Stimulated activated CD4-positive, alpha-beta T cell treated with anti-CD3 and anti-CD28 coated beads, TNF-alpha, amount 100 ng/mL, for 1 hour (primary cell): Measurements from ENCODE around the gene RERG.

Experiments
- DNase-seq, 3 donors: peaks; one replicate each; pipeline ENCODE4 v3.0.0-alpha.2; 2020; ENCODE audit warnings: low read depth in 3 of 3, low spot score in 1 of 3

Gene RERG

DNA sequence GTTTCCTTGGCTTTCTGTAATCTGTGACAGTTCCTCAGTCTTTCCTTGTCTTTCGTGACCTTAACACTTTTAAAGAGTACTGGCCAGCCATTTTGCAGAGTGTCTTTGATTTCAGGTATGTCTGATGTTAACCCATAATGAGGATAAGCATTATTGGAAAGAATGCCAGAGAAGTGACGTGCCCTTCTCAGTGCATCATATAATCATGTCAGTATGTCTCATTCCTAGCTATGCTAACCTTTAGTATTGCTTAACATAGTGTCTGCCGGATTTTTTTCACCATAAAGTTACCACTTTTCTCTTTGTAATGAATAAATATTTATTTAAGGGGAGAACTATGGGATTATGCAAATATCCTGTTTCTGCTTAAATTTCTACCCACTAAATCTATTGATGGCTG, 28.5 kb downstream of the RERG start:
- DNase-seq, result no peak

DNA sequence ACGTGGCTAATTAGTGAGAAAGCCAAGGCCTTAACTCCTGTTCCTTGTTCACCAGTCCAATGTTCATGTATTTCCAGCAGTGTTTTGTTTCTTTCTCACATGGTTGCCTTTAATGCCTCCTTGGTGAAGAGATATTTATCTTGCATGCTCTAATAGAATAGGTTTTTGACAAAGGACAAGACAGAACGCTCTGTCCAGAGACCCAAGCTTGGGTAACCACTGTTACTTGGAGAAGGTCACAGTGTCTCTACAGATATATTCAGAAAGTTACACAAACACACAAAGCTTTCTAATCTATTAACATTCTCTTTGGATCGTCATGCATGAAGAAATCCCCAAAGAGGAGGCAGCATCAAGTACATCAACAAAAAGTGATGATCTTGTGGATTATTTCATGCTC, 33.1 kb downstream of the RERG start:
- no peak for DNase-seq

DNA sequence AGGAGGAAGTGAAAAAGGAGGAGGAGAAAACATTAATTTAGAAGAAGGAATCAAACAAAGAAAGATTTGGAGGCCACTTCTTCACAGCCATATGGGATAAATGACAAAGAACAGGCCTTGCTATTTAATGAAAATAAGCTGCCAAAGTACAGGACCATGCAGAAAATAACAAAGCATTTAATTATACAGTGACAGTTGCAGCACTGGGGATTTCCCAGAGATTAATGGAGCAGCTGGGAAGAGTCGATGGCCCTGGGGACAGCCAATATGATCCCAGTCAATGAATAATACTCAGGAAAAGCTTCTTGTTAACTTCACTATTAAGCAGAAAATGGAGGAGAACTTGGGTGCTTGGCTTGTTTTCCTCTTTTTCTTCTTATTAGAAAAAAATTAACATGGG, 34.6 kb downstream of the RERG start:
- DNase-seq, result no peak

DNA sequence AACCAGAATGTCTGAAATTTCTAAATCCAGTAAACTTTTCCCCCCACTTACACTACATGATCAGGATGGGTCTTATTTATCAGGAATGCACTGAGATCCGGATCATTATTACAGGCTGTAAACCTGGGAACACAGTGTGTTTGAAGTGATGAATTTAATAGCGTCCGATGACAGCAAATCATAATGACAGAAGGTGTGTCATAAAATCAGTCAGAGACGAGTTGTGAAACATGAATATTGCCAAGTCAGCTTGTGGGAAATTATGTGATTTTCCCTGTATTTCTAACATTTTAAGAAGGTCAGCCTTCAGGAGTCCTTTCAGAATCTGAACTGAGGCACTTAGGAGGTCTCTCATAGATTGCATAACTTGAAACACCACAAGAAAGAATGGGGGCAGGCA, 36.7 kb downstream of the RERG start:
- DNase-seq, result no peak

DNA sequence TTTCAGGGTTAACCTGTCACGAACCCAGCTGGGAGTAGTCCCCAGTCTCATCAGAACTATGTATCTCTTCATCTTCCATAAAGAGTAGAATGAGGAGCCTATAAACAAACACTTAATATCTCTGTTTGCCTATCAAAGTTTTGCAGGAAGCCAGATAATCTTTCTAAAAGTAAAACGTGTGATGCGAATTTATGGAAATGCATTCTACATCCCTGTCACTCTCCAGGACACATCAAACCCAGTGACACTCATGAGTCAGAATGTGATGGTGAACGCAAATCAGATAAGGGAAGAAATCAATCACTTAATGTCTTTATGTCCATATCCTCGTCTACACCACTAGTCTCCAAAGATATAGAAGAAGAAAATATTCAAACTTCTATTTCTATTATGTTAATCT, 37.4 kb downstream of the RERG start:
- DNase-seq, result no peak

DNA sequence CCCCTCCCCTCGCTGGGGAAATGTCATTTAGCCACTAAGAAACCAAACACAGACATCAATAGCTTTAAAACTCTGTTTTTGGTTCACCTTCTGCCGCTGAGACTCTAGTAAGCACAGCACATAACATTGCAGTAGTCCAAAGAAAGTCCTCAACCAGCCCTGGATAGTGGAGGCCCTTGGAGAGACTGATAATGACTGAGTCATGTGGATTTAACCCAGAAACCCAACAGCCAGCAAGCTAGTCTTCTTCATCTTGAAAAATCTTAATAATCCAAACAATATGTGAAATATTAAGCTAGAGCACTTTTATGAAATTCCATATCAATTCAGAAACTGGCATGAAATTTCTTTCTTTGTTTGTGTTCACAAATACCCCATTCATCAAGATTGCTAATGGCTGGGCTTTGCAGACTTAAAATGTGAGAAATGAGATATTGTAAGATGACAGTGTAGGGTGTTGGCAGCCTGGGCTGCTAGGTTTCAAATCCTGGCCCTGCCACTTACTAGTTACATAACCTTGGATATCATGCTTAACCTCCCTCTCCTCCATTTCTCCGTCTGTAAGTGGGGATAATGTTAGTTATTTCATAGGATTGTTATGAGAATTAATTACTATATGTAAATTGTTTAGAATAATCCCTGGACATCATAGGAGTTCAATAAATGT, 40.1 kb downstream of the RERG start:
- no peak for DNase-seq

DNA sequence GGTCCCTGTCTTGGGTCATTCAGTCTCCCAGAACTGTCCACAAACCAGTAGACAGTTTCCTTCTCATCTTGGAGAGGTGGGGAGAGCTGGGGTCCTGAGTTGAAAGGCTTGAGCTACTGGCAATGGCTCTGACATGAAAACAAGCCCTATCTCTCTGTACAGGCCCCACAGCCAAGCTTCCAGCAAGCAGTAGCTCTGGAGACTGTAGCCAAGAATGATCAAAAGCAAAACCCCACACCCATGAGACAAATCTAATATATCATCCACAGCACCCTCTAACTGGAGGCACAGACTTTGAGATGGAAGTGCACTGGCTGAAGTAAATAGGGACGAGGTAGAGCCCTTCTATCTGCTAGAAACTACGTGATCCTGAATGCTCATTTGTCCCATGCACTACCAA, 40.9 kb downstream of the RERG start:
- no peak for DNase-seq

DNA sequence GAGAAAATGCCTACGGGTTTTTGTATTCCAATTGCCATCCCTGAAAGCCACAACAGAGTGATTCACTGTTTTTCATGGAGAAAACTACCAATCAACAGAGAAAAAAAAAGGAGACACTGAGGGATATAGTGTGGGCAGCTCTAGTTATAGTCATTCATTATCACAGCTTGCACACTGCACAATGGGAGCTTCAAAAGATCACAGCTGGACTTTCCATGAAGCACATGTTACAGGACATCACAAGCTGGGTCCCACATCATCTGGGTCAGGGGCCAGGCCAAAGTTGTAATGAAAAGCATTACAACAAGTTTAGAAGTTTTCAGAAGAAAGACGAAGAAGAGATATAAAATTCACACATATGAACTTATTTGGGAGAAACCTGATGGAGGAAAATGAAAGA, 41.5 kb downstream of the RERG start:
- no peak for DNase-seq

DNA sequence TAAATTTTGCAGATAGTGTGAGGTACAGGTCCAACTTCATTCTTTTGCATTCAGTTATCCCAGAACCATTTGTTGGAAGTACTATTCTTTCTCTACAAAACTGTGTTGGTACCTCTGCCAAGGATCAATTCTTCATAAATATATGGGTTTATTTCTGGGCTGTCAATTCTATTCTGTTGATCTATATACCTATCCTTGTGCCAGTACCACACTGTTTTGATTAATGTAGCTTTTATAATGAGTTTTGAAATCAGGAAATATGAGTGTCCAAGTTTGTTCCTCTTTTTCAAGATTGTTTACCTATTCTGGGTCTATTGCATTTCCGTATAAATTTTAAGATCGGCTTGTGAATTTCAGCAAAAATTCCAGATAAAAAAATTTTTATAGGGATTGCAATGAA, 48.1 kb downstream of the RERG start:
- no peak for DNase-seq

DNA sequence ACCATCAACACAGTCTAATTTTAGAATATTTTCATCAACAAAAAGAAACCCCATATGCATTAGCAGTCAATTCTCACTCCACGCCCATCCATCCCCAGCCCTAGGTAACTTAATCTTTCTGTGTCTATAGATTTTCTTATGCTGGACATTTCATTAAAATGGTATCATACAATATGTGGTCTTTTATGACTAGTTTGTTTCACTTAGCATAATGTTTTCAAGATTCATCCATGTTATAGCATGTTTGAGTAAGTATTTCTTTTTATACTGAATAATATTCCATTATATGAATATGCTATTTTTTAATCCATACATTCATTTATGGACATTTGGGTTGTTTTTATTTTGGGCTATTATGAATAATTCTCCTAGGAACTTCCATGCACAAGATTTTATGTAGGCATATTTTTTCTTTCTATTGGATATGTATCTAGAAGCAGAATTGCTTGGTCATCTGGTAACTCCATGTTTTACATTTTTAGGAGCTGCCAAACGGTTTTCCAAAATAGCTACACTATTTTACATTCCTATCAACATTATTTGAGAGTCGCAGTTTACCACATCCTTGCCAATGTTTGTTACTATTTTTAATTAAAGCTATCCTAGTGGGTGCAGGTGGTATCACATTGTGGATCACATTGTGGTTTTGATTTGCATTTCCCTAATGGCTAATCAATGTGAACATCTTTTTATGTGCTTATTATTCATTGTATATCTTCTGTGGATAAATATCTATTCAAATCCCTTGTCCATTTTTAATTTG, 49.0 kb downstream of the RERG start:
- no peak for DNase-seq

DNA sequence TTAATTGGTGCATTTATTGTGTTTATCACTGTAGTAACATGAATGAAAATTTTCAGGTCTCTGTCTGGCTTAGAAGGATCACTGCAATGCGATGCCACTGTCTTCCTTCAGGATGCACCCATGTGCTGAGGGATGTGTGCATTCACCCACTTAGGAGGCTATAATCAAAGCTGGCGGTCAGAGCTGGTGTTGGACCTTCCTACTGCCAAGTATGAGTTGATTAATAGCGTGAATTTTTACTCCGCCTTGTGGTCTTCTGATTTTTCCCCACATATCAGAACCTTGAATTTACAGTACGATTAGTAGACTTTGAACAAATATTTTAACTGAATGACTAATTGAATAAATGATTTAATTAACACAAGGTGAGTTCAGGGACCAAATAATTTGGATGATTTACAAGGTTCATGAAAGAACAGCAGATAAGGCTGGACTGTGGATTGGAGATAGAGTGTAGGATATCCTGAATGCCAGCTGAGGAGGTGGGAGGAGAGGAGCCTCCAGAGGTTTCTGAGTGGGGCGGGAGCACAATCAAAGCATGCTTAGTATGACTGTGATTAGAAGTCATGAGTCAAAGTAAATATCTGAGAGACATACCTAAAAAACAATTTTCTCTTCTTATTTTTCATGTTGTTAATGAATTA, 50.1 kb downstream of the RERG start:
- no peak for DNase-seq

DNA sequence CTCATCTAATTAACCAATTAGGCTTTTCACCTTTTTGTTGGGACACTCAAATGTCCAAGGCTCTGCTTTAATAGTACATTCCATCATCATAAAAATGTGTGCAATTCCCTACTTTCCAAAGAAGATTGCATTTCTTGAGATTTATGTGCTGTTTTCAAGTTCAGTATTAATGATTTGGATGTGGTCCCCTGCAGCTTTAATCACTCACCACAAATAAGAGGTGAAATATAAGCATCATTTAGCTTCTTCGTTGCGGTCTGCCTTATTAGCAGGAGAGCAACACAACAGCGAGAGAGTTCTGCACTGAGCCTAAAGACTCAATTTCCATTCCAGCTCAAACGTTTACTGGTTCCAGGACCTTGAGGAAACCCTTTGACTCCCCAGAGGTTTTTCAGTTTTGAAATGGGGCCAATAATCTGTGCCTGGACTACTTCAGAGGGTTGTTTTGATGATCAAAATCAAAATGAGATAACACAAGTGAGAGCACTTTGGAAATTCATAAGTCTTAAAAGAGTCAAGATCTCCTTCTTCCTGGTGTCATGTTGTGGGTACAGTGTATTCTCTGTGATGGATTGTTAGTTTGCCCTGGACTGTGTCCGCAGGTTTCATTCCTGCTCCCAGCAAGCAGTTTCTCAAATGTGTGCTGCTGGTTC, 53.1 kb downstream of the RERG start:
- no peak for DNase-seq

DNA sequence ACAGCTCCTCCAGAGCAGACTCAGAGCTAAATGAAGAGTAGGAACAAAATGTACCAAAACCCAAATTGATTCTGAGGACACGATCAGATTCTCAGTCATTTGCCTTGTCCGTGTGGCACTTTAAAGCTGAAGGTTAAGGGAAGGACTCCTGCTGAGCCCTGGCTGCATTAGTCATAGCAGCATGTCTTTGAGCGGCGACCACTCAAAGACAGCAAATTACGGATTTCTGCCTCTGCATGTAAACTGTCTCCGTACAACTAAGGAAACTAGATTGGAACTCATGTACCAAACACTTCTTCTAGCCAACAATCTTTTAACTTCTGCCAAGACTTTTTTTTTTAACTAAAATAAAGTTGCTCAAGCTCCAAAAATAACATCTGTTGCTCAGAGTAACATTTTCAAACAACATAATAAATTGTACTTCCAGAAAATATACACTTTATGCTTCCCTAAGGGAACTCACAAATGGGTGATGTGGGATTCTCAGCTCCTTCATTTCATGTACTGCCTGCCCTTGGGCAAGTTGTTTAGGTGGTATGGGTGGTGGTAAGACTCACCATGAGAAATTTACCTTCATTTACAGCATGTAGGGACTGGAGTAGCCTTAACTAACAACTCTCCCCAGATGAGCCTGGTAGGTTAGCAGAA, 56.1 kb downstream of the RERG start:
- no peak for DNase-seq

DNA sequence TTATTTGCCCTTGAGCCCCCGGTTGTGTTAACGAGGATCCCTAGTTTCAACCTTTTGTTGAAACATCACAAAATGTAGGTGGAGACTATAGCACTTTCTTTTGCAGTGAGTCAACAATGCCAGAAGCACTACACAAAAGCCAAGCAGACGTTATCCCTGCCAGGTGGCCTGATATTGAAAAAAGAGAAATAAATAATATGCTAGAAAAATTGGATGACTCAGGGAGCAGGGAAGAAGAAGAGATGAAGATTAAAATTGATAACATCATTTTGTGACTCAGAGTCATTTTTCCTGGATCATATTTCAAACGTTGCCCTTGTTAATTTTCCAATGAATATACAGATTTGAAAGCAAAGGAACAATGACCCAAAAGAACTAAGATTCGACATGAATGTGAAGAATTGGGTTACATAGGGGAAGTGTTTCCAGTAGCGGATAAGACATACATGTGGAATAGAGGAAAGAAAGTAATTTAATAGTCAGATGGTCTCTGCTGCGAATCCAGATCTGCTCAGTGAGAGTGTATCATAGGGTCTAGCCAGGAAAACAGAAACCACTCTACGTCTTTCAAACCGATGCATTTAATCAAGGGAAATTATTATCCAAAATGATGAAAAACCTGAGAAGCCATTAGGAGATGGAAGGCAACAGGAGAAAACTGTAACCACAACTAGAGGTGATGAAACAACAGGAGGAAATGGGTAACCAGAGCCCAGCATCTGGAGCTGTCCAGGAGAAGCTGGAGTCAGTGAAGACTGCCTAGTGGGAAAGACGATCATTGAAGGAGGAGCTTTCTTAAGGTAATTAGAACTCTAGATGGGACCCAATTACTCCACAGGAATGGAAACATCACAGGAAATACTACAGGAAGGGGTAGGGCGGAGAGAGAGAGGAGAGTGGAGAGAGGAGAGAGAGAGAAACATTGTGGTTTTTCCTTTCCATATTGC, 57.9 kb downstream of the RERG start:
- DNase-seq, result no peak

DNA sequence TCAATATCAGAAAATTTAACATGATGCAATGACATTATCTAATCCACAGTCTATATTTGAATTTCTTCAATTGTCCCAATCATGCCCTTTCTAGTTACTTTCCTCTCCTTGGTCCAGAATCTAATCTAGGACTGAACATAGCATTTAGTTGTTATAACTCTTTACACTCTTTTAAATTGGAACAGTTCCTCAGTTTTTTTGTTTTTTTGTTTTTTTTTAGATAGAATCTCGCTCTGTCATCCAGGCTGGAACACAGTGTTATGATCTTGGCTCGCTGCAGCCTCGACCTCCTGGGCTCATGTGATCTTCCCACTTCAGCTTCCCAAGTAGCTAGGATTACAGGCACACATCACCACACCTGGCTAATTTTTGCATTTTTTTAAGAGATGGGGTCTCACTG, 63.1 kb downstream of the RERG start:
- no peak for DNase-seq

DNA sequence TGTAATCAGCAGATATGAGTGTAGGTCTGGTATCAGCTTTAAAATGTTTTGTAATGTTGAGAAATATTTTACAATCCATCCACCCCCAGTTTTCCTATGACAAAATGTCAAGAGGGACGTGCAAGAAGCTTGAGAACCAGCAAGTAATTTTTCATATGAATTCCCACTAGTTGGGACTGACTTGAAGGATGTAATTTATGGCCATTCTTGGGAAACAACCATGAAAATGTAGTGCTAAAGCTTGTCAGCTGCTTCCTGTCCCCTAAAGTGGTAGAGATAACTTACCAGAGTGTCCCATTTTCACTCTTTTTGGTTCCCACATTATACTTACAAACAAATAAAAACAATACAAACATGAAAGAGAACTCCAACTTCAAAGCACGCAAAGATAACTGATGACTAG, 63.9 kb downstream of the RERG start:
- no peak for DNase-seq

DNA sequence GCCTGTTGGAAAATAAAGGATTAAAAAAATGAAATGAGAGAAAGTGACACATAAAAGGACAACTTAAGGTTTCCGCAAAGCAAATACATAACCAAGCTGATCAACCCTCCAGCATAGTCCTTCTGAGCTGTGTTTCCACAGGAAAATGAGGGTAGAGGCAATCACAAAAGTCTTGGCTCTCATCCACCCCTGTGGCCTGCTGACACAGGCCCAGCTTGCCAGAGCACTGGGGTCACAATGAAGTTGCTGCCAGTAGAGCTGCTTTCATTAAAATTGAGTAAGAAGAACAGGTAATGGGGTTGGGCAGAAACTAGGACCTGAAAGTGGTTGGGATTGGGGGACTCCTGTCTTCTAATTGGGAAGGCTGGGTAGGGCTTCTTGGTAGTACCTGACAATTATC, 65.9 kb downstream of the RERG start:
- no peak for DNase-seq

DNA sequence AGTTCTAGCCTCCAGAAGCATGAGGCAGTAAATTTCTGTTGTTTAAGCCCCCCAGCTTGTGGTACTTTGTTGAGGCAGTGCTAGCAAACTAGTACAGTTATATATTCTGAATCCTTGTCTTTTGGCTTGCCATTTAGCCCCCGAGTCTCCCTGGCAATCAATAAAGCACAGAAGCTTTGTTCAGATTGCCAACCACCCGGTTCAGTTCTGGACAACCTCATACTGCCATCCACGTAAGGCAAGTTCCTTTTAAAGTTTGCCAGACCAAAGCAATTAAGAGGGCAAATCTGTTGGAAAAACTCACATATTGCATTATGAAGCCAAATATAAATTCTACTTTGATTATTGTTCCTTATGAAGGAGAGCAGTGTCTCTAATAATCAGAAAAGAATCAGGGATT, 67.1 kb downstream of the RERG start:
- DNase-seq, result no peak

DNA sequence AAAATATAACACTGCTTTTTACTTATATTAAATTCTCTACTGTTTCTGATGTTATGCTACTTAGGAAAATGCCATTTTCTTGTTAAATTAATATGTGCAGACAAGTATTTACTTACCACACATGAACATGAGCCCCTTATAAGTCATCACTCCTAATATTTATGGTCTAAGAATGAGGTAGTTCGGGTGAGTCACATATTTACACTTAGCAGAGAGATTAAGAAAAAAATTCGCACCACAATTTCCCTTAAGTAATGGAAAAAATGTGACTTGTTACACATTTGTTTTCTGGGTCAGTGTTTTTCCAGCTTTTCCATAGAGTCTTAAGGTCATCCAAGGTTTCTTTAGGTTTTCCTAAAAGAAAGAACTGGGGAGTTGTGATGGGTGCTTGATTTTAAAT, 68.3 kb downstream of the RERG start:
- DNase-seq, result no peak

DNA sequence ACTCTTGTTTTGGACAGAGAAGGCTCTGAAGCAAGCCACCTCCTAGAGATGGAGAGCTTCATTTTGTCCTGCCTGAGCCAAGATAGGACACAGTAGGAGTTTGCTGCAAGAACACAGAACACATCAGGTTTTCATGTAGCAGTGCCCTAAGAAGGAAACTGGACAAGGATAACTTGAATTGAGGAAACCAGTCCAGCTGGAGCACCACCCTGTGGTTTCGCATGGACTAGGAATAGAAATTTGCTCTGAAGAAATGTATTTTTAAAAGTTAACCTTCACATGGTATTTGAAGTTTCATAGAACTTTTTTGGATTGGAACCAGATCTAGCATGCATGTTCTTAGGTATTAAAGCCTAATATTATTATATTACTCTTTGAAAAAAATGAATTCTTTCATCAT, 68.8 kb downstream of the RERG start:
- DNase-seq, result no peak
